Smooth muscle cell (in vitro differentiated cells): ENCODE results near the gene KIRREL3. TPM values are rescaled to one million over a fixed set of nuclear protein-coding genes. Genes with fewer than 3 reads are reported as not detected.

ENCODE experiments used
- DNase-seq: peaks from one replicate; lab custom pipeline; 2025; ENCODE audit not compliant: unreplicated experiment; lab: John Stamatoyannopoulos, UW
- H2AFZ ChIP-seq: fragments of 200-600 bp; sonication (generic); 2 replicates; pipeline ENCODE4 v1.6.0; 2016; ENCODE audit warnings: antibody characterized with exemption, low read depth, mild to moderate bottlenecking
- H3F3A ChIP-seq: fragments of 200-600 bp; sonication (generic); 2 replicates; pipeline ENCODE4 v1.6.0; 2017; ENCODE audit warnings: antibody characterized with exemption, low read depth
- H3K27ac ChIP-seq: fragments of 200-600 bp; sonication (generic); 2 replicates; pipeline ENCODE4 v1.5.1; 2016; ENCODE audit warnings: low read depth, mild to moderate bottlenecking
- H3K27me3 ChIP-seq: fragments of 200-600 bp; sonication (generic); 2 replicates; pipeline ENCODE4 v1.6.1; 2016; ENCODE audit warnings: low read depth, mild to moderate bottlenecking
- H3K36me3 ChIP-seq: fragments of 200-600 bp; sonication (generic); 2 replicates; pipeline ENCODE4 v1.5.1; 2016; ENCODE audit warnings: low read depth
- H3K4me1 ChIP-seq: fragments of 200-600 bp; sonication (generic); 2 replicates; pipeline ENCODE4 v1.5.1; 2016; ENCODE audit warnings: low read depth
- H3K4me2 ChIP-seq: fragments of 200-600 bp; sonication (generic); 2 replicates; pipeline ENCODE4 v1.6.0; 2016; ENCODE audit warnings: mild to moderate bottlenecking
- H3K4me3 ChIP-seq: fragments of 200-600 bp; sonication (generic); 2 replicates; pipeline ENCODE4 v1.5.1; 2016; ENCODE audit warnings: mild to moderate bottlenecking
- H3K79me2 ChIP-seq: fragments of 200-600 bp; sonication (generic); 2 replicates; pipeline ENCODE4 v1.6.0; 2016; ENCODE audit warnings: low read depth, mild to moderate bottlenecking
- H3K9ac ChIP-seq: fragments of 200-600 bp; sonication (generic); 2 replicates; pipeline ENCODE4 v1.6.0; 2016; ENCODE audit warnings: low read depth
- H3K9me3 ChIP-seq: fragments of 200-600 bp; sonication (generic); replicated peaks from 2 replicates; pipeline ENCODE4 v1.5.1; 2016; ENCODE audit warnings: low read depth
- H4K20me1 ChIP-seq: fragments of 200-600 bp; sonication (generic); 2 replicates; pipeline ENCODE4 v1.6.0; 2016; ENCODE audit warnings: low read depth
- WGBS: methylation state at CpG from one replicate; pipeline ENCODE4 v1.1.7; 2016; ENCODE audit warnings: low lambda C conversion rate; 5-methylcytosine and 5-hydroxymethylcytosine counted together
- polyA plus RNA-seq: library from polyadenylated mRNA; unstranded; fragments of >200 nt; fragmentation: Nextera tagmentation; extraction: Ambion mirVana; gene quantifications from 2 replicates; pipeline ENCODE4 v1.2.1, GENCODE V29; 2016
- total RNA-seq: library from RNA; depleted of rRNA; stranded (reverse); fragments of >200 nt; gene quantifications from 2 replicates; pipeline ENCODE4 v1.2.3, GENCODE V29; 2014
- TF ChIP-seq, protein P1 (sequence below): fragments of 200-600 bp; sonication (generic); IDR thresholded peaks from 2 replicates; pipeline ENCODE4 v1.5.1; 2017; ENCODE audit warnings: borderline replicate concordance, mild to moderate bottlenecking, antibody characterized with exemption; ENCODE audit not compliant: insufficient read depth, poor library complexity, severe bottlenecking

KIRREL3 gene
- total and polyA plus RNA-seq, 2 experiments from 2014 or later, result 1.2 TPM; not detected in 1

DNA sequence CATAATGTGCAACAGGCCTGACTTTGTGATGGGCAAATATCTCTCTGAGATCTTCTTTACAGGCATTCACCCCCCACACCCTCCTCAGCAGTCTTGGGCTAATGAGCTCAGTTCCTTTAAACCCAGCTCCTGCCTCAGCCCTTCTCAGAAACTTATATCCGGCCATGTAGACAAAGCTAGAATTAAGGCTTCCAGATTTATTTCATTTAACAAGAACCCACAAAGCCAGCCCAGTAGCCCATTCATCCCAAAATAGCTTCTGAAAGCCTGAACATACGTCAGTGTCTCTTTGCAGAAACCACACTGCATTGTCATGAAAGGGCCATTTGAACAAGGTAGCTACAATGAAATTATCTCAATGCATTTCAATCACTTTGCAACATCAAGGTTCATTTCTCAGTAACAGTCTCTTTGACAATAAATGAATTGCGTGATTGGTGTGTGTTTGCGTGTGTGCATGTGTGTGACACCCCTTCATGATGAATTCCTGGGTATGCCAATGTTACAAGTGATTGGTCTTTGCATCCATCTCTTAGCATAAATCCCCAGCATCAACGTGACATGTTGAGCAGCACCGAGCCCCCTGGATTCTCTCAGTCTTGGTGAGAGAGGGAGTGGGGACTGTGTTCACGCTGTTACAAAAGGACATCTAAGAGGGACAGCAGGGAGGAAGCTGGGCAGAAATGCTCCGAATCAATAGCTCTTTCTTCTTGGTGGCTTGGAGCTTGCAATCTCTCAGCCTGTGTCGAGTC is 299.6 kb downstream of the KIRREL3 start:
- no peaks in the 10 kb centered on the region for H4K20me1 ChIP-seq
- DNase-seq, result no peak
- no peaks in the 10 kb centered on the region for H3K36me3 ChIP-seq
- no peaks in the 10 kb centered on the region for H3K9me3 ChIP-seq
- no peak overlapping the region for H3K9ac ChIP-seq
- 78% methylated on average over 9 of the region's 9 CpGs for WGBS
- H3K4me1 ChIP-seq, result peaks cover 26% of the 10 kb centered on the region
- H3K79me2 ChIP-seq, result no peaks in the 10 kb centered on the region
- H3K4me3 ChIP-seq, result no peak overlapping the region
- H3F3A ChIP-seq, result no peaks in the 10 kb centered on the region
- no peak overlapping the region for H3K27ac ChIP-seq
- H3K4me2 ChIP-seq, result no peak overlapping the region
- H3K27me3 ChIP-seq, result peaks cover 2% of the 10 kb centered on the region
- TF ChIP-seq, protein P1, sequence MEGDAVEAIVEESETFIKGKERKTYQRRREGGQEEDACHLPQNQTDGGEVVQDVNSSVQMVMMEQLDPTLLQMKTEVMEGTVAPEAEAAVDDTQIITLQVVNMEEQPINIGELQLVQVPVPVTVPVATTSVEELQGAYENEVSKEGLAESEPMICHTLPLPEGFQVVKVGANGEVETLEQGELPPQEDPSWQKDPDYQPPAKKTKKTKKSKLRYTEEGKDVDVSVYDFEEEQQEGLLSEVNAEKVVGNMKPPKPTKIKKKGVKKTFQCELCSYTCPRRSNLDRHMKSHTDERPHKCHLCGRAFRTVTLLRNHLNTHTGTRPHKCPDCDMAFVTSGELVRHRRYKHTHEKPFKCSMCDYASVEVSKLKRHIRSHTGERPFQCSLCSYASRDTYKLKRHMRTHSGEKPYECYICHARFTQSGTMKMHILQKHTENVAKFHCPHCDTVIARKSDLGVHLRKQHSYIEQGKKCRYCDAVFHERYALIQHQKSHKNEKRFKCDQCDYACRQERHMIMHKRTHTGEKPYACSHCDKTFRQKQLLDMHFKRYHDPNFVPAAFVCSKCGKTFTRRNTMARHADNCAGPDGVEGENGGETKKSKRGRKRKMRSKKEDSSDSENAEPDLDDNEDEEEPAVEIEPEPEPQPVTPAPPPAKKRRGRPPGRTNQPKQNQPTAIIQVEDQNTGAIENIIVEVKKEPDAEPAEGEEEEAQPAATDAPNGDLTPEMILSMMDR, result no peak
- H2AFZ ChIP-seq, result no peak overlapping the region

DNA sequence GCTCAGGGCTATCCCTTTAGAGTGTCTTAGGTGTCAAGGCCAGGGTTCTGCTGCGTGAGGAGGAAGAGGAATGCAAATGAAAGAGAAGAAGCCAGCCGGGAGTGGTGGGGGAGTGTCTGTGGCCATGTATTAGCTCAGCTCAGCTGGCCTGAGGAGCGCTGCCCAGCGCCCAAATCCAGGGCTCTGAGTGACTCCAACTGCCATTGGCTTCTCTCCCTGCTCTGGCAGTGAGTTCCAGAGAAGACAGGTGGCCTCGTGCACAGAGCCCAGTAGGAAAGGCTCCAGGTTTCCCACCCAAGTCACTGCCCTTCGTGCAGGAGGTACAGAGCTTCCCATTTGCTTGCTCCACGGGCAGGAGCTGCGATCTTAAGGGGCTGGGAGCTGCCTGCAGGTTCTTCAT is 302.0 kb downstream of the KIRREL3 start:
- no peak overlapping the region for H3K4me3 ChIP-seq
- H3K9me3 ChIP-seq, result no peaks in the 10 kb centered on the region
- H3K9ac ChIP-seq, result no peak overlapping the region
- H3K79me2 ChIP-seq, result no peaks in the 10 kb centered on the region
- DNase-seq, result no peak
- no peak overlapping the region for H2AFZ ChIP-seq
- H3K4me1 ChIP-seq, result peaks cover 26% of the 10 kb centered on the region
- H4K20me1 ChIP-seq, result no peaks in the 10 kb centered on the region
- H3F3A ChIP-seq, result no peaks in the 10 kb centered on the region
- 67% methylated on average over 8 of the region's 8 CpGs for WGBS
- TF ChIP-seq, protein P1, result no peak
- no peak overlapping the region for H3K4me2 ChIP-seq
- no peak overlapping the region for H3K27ac ChIP-seq
- H3K36me3 ChIP-seq, result no peaks in the 10 kb centered on the region
- peaks cover 2% of the 10 kb centered on the region for H3K27me3 ChIP-seq

DNA sequence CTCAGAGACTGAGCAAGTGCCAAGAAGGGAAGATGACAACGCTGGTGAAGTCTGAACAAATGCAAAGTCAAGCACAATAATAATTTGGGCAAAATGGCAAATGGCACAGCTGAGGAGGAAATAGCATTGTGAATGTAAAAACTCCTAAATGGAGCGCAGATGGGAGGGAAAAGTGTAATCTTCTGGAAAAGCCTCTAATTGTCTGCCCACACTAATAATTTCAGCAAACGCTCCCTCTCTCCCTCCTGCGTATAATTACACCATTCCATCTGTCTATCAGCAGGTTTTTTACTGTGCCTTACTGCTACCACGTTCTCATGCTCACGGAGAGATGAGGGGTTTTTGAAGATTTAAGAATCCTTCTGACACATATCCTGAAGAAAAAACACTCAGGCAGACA is 302.6 kb downstream of the KIRREL3 start:
- DNase-seq, result no peak
- no peaks in the 10 kb centered on the region for H3F3A ChIP-seq
- H3K79me2 ChIP-seq, result no peaks in the 10 kb centered on the region
- no peak overlapping the region for H3K4me3 ChIP-seq
- no peak overlapping the region for H3K4me2 ChIP-seq
- no peak overlapping the region for H3K27ac ChIP-seq
- H2AFZ ChIP-seq, result no peak overlapping the region
- no peaks in the 10 kb centered on the region for H4K20me1 ChIP-seq
- no peak overlapping the region for H3K9ac ChIP-seq
- H3K36me3 ChIP-seq, result no peaks in the 10 kb centered on the region
- TF ChIP-seq, protein P1, result no peak
- peaks cover 2% of the 10 kb centered on the region for H3K27me3 ChIP-seq
- peaks cover 26% of the 10 kb centered on the region for H3K4me1 ChIP-seq
- no peaks in the 10 kb centered on the region for H3K9me3 ChIP-seq
- 78% methylated on average over 6 of the region's 6 CpGs for WGBS

DNA sequence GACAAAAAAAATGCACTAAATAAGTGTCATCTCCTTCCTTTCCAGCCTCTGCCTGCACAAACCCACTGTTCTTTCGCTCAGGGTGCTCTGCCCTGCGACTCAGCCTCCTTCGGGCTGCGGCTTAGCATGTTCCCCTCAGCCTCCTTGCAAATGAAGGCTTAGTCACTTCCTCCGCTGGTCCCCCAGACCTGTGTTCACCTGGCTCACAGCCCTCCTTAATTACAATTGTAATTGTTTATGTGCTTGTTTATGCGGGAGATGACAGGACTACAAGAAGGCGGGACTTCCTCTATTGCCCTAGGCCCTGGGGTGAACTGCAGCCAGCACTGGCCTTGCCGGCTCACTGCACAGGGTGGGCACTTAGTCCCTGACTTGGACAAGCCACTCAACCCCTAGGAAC is 303.6 kb downstream of the KIRREL3 start:
- TF ChIP-seq, protein P1, result no peak
- H3K9ac ChIP-seq, result no peak overlapping the region
- DNase-seq, result no peak
- no peak overlapping the region for H3K4me3 ChIP-seq
- H3K4me2 ChIP-seq, result no peak overlapping the region
- H3K4me1 ChIP-seq, result peaks cover 17% of the 10 kb centered on the region
- H3K36me3 ChIP-seq, result no peaks in the 10 kb centered on the region
- no peaks in the 10 kb centered on the region for H3F3A ChIP-seq
- peaks cover 2% of the 10 kb centered on the region for H3K27me3 ChIP-seq
- no peaks in the 10 kb centered on the region for H3K79me2 ChIP-seq
- no peak overlapping the region for H3K27ac ChIP-seq
- H4K20me1 ChIP-seq, result no peaks in the 10 kb centered on the region
- WGBS, result 68% methylated on average over 8 of the region's 8 CpGs
- H3K9me3 ChIP-seq, result no peaks in the 10 kb centered on the region
- H2AFZ ChIP-seq, result no peak overlapping the region
